HG03439 (cell line): ENCODE measurements around the gene VMP1.
"Not testable (repeated sequence)": the region's sequence is repeated elsewhere in the genome, so short reads cannot be mapped to it uniquely, and the experiment has no call there.

ENCODE experiments used
- ATAC-seq: cut with Tn5 transposase; IDR thresholded peaks from one replicate; pipeline ENCODE4 v1.9.1; 2021; ENCODE audit warnings: mild to moderate bottlenecking, moderate library complexity; ENCODE audit not compliant: unreplicated experiment

The VMP1 gene

DNA sequence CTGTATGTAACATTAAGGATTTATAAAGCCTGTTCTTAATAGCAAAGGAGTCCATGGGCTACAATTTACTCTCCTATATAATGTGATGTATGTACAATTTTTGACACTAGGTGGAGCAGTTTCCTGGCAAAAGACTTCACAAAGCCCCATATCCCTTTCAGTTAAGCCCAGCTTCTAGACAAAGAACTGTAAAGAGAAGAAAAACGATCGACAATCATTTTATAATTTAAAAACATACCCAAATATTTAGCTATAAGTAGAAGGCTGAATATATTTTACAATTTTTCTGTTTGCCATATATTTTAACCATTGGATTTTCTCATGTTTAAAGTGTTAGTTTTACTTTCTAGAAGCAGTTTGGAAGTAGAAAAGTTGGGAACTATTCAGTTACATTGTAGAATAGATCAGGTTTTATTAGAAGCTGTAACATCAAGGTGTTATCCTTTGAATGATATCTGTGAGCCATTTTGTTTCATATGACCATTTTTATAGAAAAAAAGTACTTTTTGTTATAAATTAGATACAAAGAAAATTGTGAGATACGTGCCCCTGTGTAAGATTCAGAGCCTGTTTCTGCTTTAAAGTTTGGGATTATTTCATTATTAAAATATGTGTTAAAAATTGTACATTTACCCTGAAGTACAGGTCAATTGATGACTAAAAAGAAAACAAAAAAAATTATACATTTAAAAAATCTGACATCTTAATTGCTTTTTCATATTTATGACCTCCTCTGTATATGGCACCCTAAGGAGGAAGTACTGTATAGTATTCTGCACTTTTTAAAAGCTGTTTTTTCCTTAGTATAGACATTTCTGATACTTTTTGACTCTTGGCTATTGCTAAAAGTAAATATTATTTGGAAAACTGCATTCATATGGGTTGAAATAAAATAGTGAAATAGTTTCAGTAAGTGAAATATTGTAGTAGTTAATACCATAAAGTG is 46.3 kb downstream of the VMP1 start:
- peak; percentile 46 for ATAC-seq

DNA sequence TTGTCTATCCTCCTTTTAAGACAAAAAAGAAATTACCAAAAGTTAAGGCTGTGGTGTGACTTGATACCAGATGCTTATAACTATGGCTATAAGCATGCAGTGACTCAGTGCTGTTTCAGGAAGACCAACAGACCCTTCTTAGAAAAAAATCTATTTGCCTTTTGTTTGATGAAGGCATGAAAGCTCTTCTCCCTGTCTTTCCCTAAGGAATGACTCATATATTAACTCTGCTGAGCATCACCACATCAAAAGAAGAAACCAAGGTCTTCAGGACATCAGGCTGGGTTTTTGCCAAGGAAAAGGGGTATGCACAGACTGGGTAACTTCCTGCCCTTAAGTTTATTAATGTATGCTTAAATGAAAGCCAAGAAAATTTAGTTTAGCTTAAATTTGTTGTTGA is 47.1 kb downstream of the VMP1 start:
- no peak for ATAC-seq

DNA sequence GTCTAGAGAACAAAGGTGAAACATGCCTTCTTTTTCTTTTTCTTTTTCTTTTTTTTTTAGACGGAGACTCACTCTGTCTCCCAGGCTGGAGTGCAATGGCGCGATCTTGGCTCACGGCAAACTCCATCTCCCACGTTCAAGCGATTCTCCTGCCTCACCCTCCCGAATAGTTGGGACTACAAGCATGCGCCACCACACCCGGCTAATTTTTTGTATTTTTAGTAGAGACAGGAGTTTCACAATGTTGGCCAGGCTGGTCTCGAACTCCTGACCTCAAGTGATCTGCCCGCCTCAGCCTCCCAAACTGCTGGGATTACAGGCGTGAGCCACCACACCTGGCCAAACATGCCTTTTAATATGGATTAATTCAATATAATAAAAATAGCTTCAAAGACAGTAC is 47.6 kb downstream of the VMP1 start:
- ATAC-seq, result not testable (repeated sequence)

GRCh38 chr17:59756236-59756818 is 48.9 kb downstream of the VMP1 start:
- ATAC-seq, result no peak

- no peak for ATAC-seq
Measured at GRCh38 chr17:59757043-59757442, 49.6 kb downstream of the VMP1 start.

GRCh38 chr17:59757470-59757869 is 50.0 kb downstream of the VMP1 start:
- ATAC-seq, result no peak

DNA sequence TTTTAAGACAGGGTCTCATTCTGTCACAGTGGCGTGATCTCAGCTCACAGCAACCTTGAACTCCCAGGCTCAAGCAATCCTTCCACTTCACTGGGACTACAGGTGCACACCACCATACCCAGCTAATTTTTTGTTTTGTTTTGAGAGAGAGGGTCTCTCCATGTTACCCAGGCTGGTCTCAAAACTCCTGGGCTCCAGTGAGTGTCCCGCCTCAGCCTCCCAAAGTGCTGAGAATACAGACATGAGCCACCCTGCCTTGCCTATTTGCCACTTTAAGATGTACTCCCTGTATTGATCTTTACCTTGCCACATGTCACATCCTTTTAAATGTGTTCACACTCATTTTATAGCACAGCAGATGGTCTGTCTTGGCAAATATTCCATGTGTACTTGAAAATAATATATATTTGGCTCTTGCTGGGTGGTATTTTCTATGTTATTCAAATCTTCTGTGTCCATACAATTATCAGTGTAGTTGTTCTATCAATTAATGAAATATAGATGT is 50.5 kb downstream of the VMP1 start:
- ATAC-seq, result no peak

GRCh38 chr17:59758998-59759651 is 51.7 kb downstream of the VMP1 start:
- ATAC-seq, result not testable (repeated sequence)

- ATAC-seq, result no peak
Measured at GRCh38 chr17:59760160-59760559, 52.7 kb downstream of the VMP1 start.

- no peak for ATAC-seq
Measured at GRCh38 chr17:59761385-59762048, 54.1 kb downstream of the VMP1 start.

DNA sequence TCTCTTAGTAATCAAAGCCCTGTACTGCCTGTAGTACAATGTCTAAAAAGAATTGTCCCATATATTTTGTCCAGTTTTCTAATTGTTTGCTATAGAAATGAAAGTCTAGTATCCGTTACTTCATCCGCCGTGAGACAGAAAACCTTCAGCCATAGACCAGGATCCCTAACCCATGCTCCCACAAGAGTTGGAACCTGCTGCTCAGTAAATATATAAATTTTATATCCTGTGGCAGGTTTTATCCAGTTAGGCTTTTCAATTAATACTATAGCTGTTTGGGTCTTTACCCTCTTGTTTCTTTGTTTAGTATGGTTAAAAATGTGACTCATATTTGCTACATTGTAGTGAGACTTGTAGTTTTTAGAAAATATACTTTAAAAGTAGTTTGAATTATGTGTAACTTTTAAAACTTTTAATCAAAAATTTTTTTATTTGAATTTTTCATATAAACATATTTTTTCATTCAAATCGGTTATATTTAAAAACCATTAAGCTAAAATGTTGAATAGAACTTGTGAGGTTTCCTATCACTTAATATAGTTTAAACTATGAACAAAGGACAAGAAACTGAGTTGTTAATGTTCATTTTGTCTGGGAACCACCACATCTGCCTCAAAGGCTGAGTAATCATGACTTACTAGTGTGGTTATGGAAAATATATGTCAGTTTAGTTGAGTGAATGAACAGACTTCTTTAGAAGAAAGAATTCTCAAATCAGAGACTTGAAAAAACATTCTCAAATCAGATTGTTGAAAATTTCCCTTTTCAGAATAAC is 54.8 kb downstream of the VMP1 start:
- ATAC-seq, result no peak

DNA sequence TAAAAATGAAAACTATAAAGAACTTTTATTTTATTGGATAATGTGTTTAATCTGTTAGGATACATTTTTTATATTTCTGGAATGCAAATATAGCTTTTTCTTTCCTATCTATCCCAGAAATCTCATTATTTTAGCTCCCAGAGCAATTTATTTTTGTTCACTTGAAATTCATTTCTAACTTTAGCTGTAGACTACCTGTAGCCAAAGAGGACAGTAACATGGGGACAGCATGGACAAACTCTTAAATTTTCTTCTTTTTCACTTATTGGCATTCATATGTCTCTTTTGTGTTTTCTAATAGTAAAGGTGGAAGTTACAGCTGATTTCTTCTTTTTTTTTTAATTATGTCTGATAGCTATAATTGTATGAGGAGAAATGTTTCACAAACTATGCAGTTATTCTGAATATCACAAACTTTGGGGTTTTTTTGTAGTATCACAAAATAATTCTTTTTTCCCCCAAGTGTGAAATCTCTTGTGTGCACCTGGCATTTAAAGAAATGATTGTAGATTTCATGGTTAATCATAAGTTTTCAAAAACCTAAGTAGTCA is 55.4 kb downstream of the VMP1 start:
- ATAC-seq, result no peak

GRCh38 chr17:59763861-59764260 is 56.4 kb downstream of the VMP1 start:
- ATAC-seq, result no peak

GRCh38 chr17:59764292-59764741 is 56.9 kb downstream of the VMP1 start:
- ATAC-seq, result no peak

GRCh38 chr17:59765038-59765437 is 57.6 kb downstream of the VMP1 start:
- ATAC-seq, result no peak

- ATAC-seq, result no peak
Measured at GRCh38 chr17:59766491-59766890, 59.0 kb downstream of the VMP1 start.

- ATAC-seq, result no peak
Measured at GRCh38 chr17:59767176-59767575, 59.7 kb downstream of the VMP1 start.

GRCh38 chr17:59769887-59770286 is 62.4 kb downstream of the VMP1 start:
- no peak for ATAC-seq

DNA sequence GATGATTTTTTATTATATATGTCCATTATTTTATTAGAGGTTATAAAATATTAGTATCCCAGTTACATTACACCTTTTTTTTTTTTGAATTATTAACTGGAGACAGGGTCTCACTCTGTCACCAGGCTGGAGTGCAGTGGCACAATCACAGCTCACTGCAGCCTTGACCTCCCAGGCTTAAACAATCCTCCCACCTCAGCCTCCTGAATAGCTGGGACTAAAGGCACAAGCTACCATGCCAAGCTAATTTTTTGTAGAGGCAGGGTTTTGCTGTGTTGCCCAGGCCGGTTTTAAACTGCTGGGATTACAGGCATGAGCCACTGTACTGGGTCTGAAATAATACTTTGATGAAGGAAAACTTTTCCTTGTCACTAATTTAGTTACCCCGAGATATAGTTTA is 63.6 kb downstream of the VMP1 start:
- ATAC-seq, result no peak

GRCh38 chr17:59775786-59776350 is 68.4 kb downstream of the VMP1 start:
- no peak for ATAC-seq
